SU-DHL-6 (cell line): ENCODE results near the gene FHIP1A.

ENCODE experiments used
- H2AFZ ChIP-seq: fragments of 200-600 bp; sonication (generic); 2 replicates; pipeline ENCODE4 v1.6.1; 2014; ENCODE audit warnings: low read depth, mild to moderate bottlenecking, moderate library complexity, mixed read lengths, antibody characterized with exemption, low read length; ENCODE audit not compliant: severe bottlenecking
- H3F3A ChIP-seq: fragments of 200-600 bp; shearing (Covaris generic); 2 replicates; pipeline ENCODE4 v1.6.0; 2016; ENCODE audit warnings: antibody characterized with exemption, mild to moderate bottlenecking; ENCODE audit not compliant: insufficient read depth
- H3K27ac ChIP-seq: fragments of 200-600 bp; sonication (generic); 2 replicates; pipeline ENCODE4 v1.5.1; 2016; ENCODE audit warnings: low read depth, mild to moderate bottlenecking, low read length, moderate library complexity, mixed read lengths
- H3K27me3 ChIP-seq: fragments of 200-600 bp; sonication (generic), shearing (Covaris generic); 2 replicates; pipeline ENCODE4 v1.6.0; 2014; ENCODE audit warnings: mild to moderate bottlenecking, low read length
- H3K36me3 ChIP-seq: fragments of 200-600 bp; sonication (generic); 2 replicates; pipeline ENCODE4 v1.6.1; 2014; ENCODE audit warnings: mild to moderate bottlenecking, low read length, mixed read lengths
- H3K4me2 ChIP-seq: fragments of 300-600, 200-600 bp; shearing (Covaris generic), sonication (generic); 2 replicates; pipeline ENCODE4 v1.6.0; 2014; ENCODE audit warnings: low read length, low read depth, mild to moderate bottlenecking; ENCODE audit not compliant: poor library complexity, severe bottlenecking
- H3K4me3 ChIP-seq: fragments of 200-600 bp; sonication (generic); 2 replicates; pipeline ENCODE4 v1.5.1; 2014; ENCODE audit warnings: antibody characterized with exemption, low read length, mild to moderate bottlenecking, mixed read lengths; ENCODE audit not compliant: insufficient read depth, poor library complexity, severe bottlenecking
- H3K79me2 ChIP-seq: fragments of 200-600 bp; sonication (generic); 2 replicates; pipeline ENCODE4 v1.6.1; 2014; ENCODE audit warnings: mild to moderate bottlenecking, low read length, moderate library complexity; ENCODE audit not compliant: insufficient read depth
- H3K9ac ChIP-seq: fragments of 200-600 bp; sonication (generic); 2 replicates; pipeline ENCODE4 v1.7.0; 2014; ENCODE audit warnings: mild to moderate bottlenecking, low read length
- H3K9me2 ChIP-seq: fragments of 200-600 bp; sonication (generic); replicated peaks from 2 replicates; pipeline ENCODE4 v1.6.1; 2014; ENCODE audit warnings: low read length; ENCODE audit not compliant: insufficient read depth
- H3K9me3 ChIP-seq: fragments of 200-600 bp; sonication (generic); 2 replicates; pipeline ENCODE4 v1.6.1; 2014; ENCODE audit warnings: low read length, mixed read lengths; ENCODE audit not compliant: insufficient read depth
- H4K20me1 ChIP-seq: fragments of 200-600 bp; sonication (generic); 2 replicates; pipeline ENCODE4 v1.6.1; 2014; ENCODE audit warnings: low read depth, mild to moderate bottlenecking, antibody characterized with exemption, low read length, moderate library complexity, mixed read lengths
- EZH2phosphoT487 ChIP-seq: fragments of 200-600 bp; sonication (generic), shearing (Covaris generic); conservative IDR thresholded peaks from 2 replicates; pipeline ENCODE4 v1.6.1; 2018; ENCODE audit warnings: mild to moderate bottlenecking, antibody characterized with exemption, low read length, moderate library complexity, mixed read lengths
- TF ChIP-seq, protein P1 (sequence below): fragments of 200-600 bp; sonication (generic); IDR thresholded peaks from one replicate; pipeline ENCODE4 v1.5.1; 2017; ENCODE audit warnings: antibody characterized with exemption, mild to moderate bottlenecking, low read length, moderate library complexity; ENCODE audit not compliant: insufficient read depth, poor library complexity, severe bottlenecking

The FHIP1A gene

GRCh38 chr4:151430740-151431457 is 21.9 kb downstream of the FHIP1A start:
- H3K9me3 ChIP-seq = no peaks in the 10 kb centered on the region
- TF ChIP-seq, protein P1, sequence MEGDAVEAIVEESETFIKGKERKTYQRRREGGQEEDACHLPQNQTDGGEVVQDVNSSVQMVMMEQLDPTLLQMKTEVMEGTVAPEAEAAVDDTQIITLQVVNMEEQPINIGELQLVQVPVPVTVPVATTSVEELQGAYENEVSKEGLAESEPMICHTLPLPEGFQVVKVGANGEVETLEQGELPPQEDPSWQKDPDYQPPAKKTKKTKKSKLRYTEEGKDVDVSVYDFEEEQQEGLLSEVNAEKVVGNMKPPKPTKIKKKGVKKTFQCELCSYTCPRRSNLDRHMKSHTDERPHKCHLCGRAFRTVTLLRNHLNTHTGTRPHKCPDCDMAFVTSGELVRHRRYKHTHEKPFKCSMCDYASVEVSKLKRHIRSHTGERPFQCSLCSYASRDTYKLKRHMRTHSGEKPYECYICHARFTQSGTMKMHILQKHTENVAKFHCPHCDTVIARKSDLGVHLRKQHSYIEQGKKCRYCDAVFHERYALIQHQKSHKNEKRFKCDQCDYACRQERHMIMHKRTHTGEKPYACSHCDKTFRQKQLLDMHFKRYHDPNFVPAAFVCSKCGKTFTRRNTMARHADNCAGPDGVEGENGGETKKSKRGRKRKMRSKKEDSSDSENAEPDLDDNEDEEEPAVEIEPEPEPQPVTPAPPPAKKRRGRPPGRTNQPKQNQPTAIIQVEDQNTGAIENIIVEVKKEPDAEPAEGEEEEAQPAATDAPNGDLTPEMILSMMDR = no peak
- no peak for TF ChIP-seq EZH2phosphoT487
- no peaks in the 10 kb centered on the region for H3F3A ChIP-seq
- no peak overlapping the region for H3K4me2 ChIP-seq
- H2AFZ ChIP-seq = no peak overlapping the region
- no peaks in the 10 kb centered on the region for H4K20me1 ChIP-seq
- no peak overlapping the region for H3K27ac ChIP-seq
- no peaks in the 10 kb centered on the region for H3K9me2 ChIP-seq
- H3K36me3 ChIP-seq = no peaks in the 10 kb centered on the region
- H3K9ac ChIP-seq = no peak overlapping the region
- no peak overlapping the region for H3K4me3 ChIP-seq
- H3K27me3 ChIP-seq = no peaks in the 10 kb centered on the region
- H3K79me2 ChIP-seq = no peaks in the 10 kb centered on the region

GRCh38 chr4:151431728-151432127 is 22.8 kb downstream of the FHIP1A start:
- Histone ChIP-seq H4K20me1 (no peaks in the 10 kb centered on the region), H3K79me2 (no peaks in the 10 kb centered on the region), H3K36me3 (no peaks in the 10 kb centered on the region), H3K4me3 (no peak overlapping the region), H3K9ac (no peak overlapping the region), H3K27me3 (no peaks in the 10 kb centered on the region), H3K27ac (no peak overlapping the region), H3K9me3 (no peaks in the 10 kb centered on the region), H3K4me2 (no peak overlapping the region), H3F3A (no peaks in the 10 kb centered on the region), H2AFZ (no peak overlapping the region), H3K9me2 (no peaks in the 10 kb centered on the region)
- TF ChIP-seq EZH2phosphoT487 = no peak
- TF ChIP-seq, protein P1 = no peak

GRCh38 chr4:151432654-151433053 is 23.7 kb downstream of the FHIP1A start:
- Histone ChIP-seq H4K20me1 (no peaks in the 10 kb centered on the region), H3K9ac (no peak overlapping the region), H3K36me3 (no peaks in the 10 kb centered on the region), H3K27ac (no peak overlapping the region), H3K9me2 (no peaks in the 10 kb centered on the region), H3K9me3 (no peaks in the 10 kb centered on the region), H3K27me3 (no peaks in the 10 kb centered on the region), H3K4me2 (no peak overlapping the region), H3F3A (no peaks in the 10 kb centered on the region), H2AFZ (no peak overlapping the region), H3K4me3 (no peak overlapping the region), H3K79me2 (no peaks in the 10 kb centered on the region)
- TF ChIP-seq, protein P1 = no peak
- no peak for TF ChIP-seq EZH2phosphoT487
